NCI-H2196 treated with DMSO at 0.1 percent for 48 hours (cell line): ENCODE results near the gene LYPD3.

Experiments used
- DNase-seq: peaks from one replicate; lab custom pipeline; 2025; ENCODE audit not compliant: unreplicated experiment; lab: John Stamatoyannopoulos, UW

LYPD3 gene

DNA sequence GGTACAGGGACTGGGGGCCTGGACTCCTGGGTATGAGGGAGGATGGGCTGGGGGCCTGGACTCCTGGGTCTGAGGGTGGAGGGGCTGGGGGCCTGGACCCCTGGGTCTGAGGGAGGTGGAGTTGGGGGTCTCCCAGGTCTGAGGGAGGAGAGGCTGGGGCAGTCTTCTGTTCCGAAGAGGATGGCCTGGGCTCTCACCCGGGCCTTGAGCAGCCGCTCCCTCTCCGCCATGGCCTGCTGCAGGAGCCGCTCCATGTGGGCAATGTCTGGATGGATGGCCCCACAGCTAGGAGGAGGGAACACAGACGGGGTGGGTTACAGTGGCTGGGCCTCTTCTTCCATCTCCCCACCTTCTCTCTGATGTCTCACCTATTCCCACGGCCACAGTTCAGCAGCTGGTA lies 21.0 kb upstream of the LYPD3 start:
- no peak for DNase-seq

- DNase-seq: no peak
Measured at GRCh38 chr19:43485951-43486350, 20.5 kb upstream of the LYPD3 start.

DNA sequence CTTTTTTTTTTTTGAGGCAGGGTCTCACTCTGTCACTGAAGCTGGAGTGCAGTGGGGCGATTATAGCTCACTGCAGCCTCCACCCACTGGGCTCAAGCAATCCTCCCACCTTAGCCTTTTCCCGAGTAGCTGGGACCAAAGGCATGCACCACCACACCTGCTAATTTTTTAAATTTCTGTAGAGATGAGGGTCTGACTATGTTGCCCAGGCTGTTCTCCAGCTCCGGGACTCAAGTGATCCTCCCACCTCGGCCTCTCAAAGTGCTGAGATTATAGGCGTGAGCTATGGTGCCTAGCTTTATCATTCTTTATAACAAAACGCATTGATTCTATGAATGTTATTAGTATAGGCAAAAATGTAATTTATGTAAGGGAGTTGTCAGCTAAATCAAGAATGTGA lies 17.9 kb upstream of the LYPD3 start:
- DNase-seq: no peak

DNA sequence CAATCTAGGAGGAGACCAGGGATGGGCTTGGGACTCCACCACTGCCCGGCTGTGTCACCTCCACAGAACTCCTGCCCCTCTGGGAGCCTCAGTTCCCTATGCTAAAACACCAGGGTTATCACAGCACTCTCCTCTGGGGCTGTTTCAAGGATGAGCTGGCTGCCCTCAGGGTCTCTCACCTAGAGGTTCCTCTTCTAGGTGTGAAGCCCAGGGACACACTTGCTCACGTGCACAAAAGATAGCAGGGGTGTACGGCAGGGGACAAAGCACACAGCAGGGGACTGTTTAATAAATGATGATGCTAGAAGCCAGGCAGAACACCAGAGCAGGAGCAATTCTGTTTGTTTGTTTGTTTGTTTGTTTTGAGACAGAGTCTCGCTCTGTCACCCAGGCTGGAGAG lies 16.8 kb upstream of the LYPD3 start:
- DNase-seq: no peak

- no peak for DNase-seq
Measured at GRCh38 chr19:43481701-43482100, 16.3 kb upstream of the LYPD3 start.

DNA sequence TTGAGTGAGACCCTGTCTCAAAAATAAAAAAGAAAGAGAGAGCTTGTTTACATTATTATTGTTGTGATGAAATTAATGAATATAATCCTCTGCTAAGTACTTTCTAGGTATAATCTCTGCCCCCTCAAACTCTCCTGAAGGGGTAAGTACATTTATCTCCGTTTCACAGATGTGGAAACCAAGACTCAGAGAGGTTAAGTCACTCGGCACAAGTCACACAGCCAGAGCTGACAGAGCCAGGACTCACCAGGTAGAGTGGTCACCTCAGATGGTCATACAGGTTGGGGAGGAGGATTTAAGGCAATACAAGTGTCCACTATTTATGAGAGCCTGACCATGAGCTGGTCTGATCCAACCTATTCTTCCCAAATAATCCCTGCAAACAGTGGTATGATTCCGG lies 15.2 kb upstream of the LYPD3 start:
- DNase-seq: no peak

- DNase-seq: no peak
Measured at GRCh38 chr19:43479961-43480561, 14.7 kb upstream of the LYPD3 start.

GRCh38 chr19:43479226-43479625 lies 13.8 kb upstream of the LYPD3 start:
- DNase-seq: no peak

DNA sequence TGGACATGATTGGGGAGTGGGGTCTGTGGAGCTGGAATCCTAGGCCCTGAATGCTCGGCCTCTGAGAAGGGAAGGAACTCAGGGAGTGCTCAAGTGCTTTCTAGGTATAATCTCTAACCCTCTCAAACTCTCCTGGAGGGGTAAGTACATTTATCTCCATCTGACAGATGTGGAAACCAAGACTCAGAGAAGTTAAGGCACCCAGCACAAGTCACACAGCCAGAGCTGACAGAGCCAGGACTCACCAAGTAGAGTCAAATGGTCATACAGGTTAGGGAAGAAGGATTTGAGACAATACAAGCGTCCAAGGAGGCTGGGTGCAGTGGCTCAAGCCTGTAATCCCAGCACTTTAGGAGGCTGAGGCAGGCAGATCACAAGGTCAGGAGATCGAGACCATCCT lies 12.9 kb upstream of the LYPD3 start:
- DNase-seq: no peak

DNA sequence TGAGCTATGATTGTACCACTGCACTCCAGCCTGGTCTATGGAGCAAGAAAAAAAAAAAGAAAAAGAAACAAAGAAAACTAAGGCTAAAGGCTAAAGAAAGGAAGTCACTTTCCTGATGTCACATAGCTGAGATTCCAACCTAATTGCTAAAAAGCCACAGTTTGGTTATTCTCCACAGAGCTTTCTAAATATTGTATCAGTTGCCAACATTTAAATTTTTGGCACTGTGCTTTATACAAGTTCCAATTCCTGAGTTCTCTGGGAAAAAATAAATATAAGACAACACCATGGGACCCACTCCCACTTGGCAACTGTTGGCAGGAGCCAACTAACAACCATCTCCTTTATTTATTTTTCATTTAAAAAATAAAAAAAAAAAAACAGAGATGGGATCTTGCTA lies 11.2 kb upstream of the LYPD3 start:
- DNase-seq: no peak

DNA sequence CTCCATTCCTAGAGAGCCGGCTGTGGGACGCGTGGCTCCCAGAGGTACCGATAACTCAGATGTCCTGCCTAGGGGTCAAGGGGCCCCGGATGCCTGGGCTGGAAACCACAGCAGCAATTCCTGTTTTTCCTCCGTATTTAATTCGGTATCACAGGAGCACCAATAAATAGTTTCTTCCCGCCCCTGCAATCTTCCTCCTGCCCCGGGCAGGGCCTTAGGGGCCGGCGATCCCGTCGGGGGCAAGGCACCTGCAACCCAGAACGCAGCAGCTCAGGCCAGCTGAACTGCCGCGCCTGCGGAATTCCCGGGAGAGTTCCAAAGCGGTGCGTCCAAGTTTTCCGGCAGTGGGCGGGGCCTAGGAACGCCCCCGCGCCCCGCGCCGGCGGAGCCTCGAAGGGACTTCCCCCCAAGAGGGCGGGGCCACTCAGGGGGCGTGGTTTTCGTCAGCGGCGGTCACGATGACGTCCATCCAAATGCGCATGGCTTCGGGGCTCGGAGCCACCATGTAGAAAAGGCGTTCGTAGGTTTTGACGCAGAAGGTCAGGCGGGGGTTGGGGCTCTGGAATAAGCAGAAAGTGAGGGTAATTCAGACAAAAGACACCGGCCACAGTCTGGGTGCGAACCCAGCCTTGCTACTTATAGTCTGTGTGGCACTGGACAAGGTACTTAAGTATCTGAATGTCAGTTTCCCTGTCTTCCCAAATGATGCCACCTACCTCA lies 9.7 kb upstream of the LYPD3 start:
- DNase-seq: peak; percentile 81

GRCh38 chr19:43474487-43474886 lies 9.1 kb upstream of the LYPD3 start:
- no peak for DNase-seq

GRCh38 chr19:43471091-43471490 lies 5.7 kb upstream of the LYPD3 start:
- no peak for DNase-seq

DNA sequence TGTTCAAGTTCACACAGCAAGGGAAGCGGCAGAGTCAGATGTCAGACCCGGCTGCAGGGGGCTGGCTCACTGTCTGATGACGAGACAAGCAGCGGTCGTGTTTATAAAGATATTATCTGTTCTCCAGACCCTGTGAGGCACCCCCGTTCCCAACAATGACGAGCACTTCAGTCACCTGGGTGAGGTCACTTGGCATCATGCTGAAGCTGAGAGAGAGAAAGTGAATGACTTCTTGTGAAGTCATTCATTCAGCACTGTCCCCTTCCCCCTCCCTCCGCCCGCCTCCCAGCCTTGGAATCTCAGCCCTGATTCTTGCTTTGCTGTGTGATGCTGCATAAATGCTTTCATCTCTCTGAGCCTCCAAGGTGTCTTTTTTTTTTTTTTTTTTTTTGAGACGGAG lies 4.9 kb upstream of the LYPD3 start:
- DNase-seq: no peak

DNA sequence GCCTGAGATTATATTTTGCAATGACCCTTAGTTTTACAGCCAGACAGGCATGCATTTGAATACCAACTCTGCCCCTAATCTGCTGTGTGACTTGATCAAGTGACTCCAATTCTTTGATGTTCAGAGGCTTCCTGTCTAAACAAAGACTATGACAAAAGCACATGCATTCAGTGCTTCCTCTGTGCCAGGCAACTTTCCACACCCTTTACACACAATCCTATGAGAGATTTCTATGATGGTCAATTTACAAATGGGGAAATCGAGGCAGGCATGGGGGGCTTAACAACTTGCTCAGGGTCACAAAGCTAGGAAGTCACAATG lies 3.7 kb upstream of the LYPD3 start:
- no peak for DNase-seq

DNA sequence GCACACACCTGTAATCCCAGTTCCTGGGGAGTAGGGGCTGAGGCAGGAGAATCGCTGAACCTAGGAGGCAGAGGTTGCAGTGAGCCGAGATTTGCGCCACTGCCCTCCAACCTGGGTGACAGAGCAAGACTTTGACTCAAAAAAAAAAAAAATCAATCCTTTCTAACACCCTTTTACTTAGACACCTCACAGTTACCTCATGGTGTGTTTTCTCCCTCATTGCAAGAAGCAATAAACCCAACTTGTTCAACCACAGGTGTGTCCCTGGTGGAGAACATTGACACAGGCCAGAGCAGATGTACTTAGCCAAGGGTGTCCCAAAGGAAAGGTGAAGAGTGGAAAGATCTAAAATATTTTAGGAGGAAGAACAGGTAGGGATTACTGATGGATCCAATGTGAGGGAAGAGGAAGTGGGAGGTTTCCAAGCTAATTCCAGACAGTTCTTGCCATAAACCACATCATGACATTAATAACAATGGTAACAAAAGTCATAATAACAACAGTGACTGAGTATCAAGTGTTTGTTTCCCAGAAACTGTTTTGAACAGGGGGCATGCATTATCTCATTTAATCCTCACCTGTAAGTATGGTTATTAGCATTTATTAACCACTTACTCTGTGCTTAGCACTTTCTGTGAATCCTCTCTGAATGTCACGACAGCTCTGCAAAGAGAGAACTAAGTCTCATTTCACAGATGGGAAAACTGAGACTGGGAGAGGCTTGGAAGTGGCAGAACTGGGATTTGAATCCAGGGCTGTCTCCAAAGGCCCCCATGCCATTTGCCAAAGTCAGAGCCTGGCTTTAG lies 3.1 kb upstream of the LYPD3 start:
- DNase-seq: no peak

DNA sequence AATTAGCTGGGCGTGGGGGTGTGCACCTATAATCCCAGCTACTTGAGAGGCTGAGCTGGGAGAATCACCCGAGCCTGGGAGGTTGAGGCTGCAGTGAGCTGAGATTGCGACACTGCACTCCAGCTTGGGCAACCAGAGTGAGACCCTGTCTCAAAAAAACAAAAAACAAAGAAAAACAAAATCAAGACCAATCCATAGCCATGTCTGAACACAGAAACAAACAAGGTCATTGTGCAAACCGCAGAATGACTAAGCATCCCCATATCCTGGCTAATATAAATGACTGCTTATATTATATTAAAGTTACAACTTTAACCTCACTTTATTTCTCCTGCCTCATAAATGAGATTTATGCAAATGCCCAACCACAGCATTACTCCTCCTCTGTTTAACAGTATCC lies 2.3 kb upstream of the LYPD3 start:
- no peak for DNase-seq

DNA sequence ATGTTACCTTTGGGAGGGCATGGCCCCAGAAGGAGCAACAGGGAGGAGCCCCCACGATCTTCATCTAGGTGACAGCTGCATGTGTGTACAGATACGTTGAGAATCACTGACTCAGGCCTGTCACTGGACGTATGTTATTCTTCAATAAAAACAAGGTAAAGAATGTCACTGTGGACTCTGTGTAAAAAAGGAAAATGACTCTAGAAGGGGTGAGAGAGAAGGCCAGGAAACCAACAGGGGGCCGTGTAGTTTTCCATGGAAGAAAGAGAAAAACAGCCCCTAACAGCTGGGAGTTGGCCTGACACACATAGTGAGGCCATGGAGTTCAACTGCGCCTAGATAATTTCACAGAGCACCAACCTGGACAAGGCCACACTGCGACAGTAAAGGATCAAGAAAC lies 1.9 kb upstream of the LYPD3 start:
- no peak for DNase-seq

- DNase-seq: no peak
Measured at GRCh38 chr19:43466793-43467192, 1.4 kb upstream of the LYPD3 start.

GRCh38 chr19:43464134-43464775 lies 1.2 kb downstream of the LYPD3 start:
- DNase-seq: no peak

DNA sequence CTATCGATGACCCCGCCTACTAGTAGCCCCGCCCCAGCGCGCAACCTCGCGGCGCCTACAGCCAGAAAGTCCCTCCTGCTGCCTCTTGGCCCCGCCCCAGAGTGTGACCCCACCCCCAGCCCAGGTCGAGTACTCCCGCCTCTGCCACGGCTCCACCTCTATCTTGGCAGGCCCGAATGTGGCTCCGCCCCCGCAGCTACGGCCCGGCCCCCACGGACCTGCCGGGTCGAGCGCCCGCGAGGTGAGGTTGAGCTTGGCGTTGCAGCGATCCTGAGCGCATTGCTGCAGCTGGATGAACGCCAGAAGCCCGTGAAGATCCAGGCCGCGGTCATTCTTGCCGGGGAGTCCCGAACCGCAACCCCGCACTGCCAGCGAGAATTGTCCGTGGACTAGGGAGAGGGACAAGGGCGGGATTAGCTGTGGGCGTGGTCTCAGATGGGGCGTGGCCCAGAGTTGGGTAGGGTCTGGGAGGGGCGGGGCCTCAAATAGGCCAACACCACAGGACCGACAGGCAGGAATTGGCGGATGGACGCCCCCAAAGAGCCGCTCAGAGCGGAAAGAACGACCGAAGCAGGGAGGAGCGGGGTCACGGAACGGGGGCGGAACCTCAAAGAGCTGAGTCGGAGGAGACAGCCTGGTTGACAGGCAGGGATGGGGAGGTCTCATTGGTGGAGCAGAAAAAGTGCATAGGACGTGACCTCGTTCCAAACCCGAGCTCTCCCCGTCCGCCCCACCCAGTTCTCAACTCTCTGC lies 1.9 kb downstream of the LYPD3 start:
- DNase-seq: peak; percentile 94
